ENCODE data around the gene MADD. TPM values are rescaled to one million over a fixed set of nuclear protein-coding genes. Genes with fewer than 3 reads are reported as not detected.

Gene MADD
- total and polyA plus RNA-seq, 3 donors from 2014 or later = 87.8 to 118 (median 103) TPM

DNA sequence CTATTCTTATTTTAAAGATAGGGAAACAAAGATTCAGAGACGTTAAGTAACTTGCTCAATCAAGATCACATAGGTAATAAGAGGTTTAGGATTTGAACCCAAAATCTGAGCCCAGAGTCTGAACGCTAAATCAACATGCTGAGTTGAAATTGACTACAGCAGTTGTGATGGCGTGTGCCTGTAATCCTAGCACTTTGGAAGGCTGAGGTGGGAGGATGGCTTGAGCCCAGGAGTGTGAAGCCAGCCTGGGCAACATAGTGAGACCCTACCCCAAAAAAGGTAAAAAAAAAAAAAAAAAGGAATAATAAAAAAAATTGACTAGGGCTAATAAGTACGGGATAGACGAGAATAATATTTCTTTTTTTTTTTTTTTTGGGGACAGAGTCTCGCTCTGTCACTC, 13.6 kb upstream of the MADD start:
- Histone ChIP-seq H3K9me3 (no peaks in the 10 kb centered on the region), H3K27ac (no peak overlapping the region), H3K27me3 (no peaks in the 10 kb centered on the region), H3K4me1 (peaks cover 45% of the 10 kb centered on the region), H3K36me3 (ENCODE audit: low read depth, missing control alignments) (no peaks in the 10 kb centered on the region), H3K4me3 (no peak overlapping the region)
- TF ChIP-seq POLR2A (IDR thresholded peaks at IDR 0.05) = no peak
- TF ChIP-seq, protein P1, sequence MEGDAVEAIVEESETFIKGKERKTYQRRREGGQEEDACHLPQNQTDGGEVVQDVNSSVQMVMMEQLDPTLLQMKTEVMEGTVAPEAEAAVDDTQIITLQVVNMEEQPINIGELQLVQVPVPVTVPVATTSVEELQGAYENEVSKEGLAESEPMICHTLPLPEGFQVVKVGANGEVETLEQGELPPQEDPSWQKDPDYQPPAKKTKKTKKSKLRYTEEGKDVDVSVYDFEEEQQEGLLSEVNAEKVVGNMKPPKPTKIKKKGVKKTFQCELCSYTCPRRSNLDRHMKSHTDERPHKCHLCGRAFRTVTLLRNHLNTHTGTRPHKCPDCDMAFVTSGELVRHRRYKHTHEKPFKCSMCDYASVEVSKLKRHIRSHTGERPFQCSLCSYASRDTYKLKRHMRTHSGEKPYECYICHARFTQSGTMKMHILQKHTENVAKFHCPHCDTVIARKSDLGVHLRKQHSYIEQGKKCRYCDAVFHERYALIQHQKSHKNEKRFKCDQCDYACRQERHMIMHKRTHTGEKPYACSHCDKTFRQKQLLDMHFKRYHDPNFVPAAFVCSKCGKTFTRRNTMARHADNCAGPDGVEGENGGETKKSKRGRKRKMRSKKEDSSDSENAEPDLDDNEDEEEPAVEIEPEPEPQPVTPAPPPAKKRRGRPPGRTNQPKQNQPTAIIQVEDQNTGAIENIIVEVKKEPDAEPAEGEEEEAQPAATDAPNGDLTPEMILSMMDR (IDR thresholded peaks at IDR 0.05) = no peak
- 89 to 93% methylated on average over 6 of the region's 6 CpGs for WGBS, 2 donors
- intact Hi-C loops (cut with DNase I; ENCODE audit: low total_unique reads) = no loop called here
- no peak for DNase-seq

DNA sequence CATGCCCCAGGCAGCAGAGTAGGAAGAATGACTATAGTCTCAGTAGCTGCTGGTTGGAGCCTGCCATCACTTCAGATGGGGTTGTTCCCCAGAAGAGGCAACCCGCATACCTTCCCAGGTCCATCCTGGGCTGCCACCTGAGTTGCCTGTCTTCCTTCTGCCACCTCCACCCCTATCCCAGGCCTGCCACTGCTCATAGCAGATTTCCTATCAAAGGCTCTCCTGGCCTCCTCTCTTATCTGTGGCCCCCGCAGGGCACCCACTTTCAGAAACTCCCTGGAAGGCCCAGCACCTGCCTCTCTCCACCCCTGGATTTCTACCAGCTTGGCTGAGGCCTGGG, 12.8 kb upstream of the MADD start:
- no peaks in the 10 kb centered on the region for H3K36me3 ChIP-seq (ENCODE audit: low read depth, missing control alignments)
- WGBS, 2 donors = 61 to 66% methylated on average over 2 of the region's 2 CpGs
- DNase-seq = no peak
- H3K9me3 ChIP-seq = no peaks in the 10 kb centered on the region
- TF ChIP-seq, protein P1 (IDR thresholded peaks at IDR 0.05) = no peak
- TF ChIP-seq POLR2A (IDR thresholded peaks at IDR 0.05) = no peak
- peaks cover 45% of the 10 kb centered on the region for H3K4me1 ChIP-seq
- H3K27ac ChIP-seq = peak overlapping the region in 1 of 2 donors; percentile 70
- H3K4me3 ChIP-seq = no peak overlapping the region
- intact Hi-C loops (cut with DNase I; ENCODE audit: low total_unique reads) = no loop called here
- no peaks in the 10 kb centered on the region for H3K27me3 ChIP-seq

DNA sequence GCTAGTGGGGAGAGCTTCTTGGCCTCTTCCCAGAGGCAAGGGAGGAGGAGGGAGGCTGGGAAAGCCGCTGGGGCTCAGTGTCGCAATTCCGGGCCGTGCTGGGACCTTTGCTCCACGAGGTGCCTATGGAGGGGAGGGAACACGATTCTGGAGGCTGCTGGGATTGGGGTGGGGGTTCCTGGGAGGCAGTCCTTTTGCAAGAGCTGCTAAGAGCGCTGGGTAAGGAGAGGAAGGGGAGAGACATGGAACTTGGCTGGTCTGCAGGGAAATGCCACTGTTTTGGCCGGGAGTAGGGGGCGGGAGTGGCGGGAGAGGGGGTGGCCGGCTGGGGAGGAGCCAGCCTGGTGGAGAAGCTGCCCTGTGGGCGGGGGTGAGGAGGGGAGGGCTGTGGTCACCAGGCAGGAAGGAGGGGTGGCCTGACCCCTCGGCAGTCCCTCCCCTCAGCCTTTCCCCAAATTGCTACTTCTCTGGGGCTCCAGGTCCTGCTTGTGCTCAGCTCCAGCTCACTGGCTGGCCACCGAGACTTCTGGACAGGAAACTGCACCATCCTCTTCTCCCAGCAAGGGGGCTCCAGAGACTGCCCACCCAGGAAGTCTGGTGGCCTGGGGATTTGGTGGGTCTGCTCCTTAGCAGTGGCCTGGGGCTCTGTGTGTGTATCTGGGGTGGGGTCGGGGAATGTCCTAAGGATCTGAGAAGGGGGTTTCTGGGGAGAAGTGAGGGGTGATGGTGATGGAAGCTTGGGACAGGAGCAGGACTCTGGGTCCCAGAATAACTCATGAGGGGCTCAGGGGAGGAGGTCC, 12.2 kb upstream of the MADD start, which contains the start of gene NR1H3:
Gene NR1H3 (plus strand): TSS at position 480 of the 800 bp plus-strand sequence. CDS start 1,221 bp downstream, outside the sequence.
- Histone ChIP-seq H3K36me3 (ENCODE audit: low read depth, missing control alignments) (no peaks in the 10 kb centered on the region), H3K27ac (peak within 1 kb of the TSS; percentile 27 to 70), H3K9me3 (no peaks in the 10 kb centered on the region), H3K4me1 (peaks cover 45% of the 10 kb centered on the region), H3K27me3 (no peaks in the 10 kb centered on the region), H3K4me3 (no peak within 1 kb of the TSS)
- no peak for TF ChIP-seq POLR2A (IDR thresholded peaks at IDR 0.05)
- TF ChIP-seq, protein P1 (IDR thresholded peaks at IDR 0.05) = peak; percentile 24 to 64 (median 51)
- peak; percentile 72 for DNase-seq
- intact Hi-C loops (cut with DNase I; ENCODE audit: low total_unique reads) = no loop called here
- 21 to 40% methylated on average over 14 to 15 of the region's 15 CpGs for WGBS, 2 donors

DNA sequence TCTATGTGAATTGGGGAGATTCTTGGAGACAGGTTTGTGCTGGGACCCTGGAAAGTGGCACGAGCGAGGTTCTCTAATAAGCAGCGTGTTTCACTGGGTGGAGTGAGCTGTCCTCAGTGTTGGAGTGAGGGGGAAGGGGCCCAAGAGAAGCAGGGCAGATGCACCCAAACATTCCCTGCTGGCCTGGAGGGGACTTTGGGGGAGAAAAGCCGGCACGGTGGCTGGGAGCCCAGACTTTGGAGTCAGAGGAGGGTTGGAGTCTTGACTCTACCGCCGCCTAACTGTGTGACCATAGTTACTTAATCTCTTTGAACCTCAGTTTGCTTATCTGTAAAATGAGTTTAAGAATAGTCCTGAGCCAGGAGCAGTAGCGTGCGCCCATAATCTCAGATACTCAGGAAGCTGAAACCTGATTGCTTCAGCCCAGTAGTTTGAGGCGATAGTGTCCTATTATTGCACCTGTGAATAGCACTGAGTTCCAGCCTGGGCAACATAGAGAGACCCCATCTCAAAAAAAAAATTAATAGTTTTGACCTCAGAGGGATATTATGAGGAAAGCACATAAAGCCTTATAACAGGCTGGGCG, 11.5 kb upstream of the MADD start:
- peak overlapping the region; percentile 27 to 70 for H3K27ac ChIP-seq
- intact Hi-C loops (cut with DNase I; ENCODE audit: low total_unique reads) = no loop called here
- no peaks in the 10 kb centered on the region for H3K27me3 ChIP-seq
- H3K36me3 ChIP-seq (ENCODE audit: low read depth, missing control alignments) = no peaks in the 10 kb centered on the region
- H3K9me3 ChIP-seq = no peaks in the 10 kb centered on the region
- peaks cover 45% of the 10 kb centered on the region for H3K4me1 ChIP-seq
- DNase-seq = no peak
- WGBS, 2 donors = 64 to 66% methylated on average over 11 of the region's 11 CpGs
- no peak overlapping the region for H3K4me3 ChIP-seq
- TF ChIP-seq POLR2A (IDR thresholded peaks at IDR 0.05) = no peak
- TF ChIP-seq, protein P1 (IDR thresholded peaks at IDR 0.05) = no peak
